Esophagus squamous epithelium (tissue), 4 donors: ENCODE measurements around the gene CHN2.

ENCODE experiments used
- CTCF ChIP-seq, 6 experiments: fragments of 450-650 bp in 4 of 6; fragments of 200-600 bp in 2 of 6; sonication (generic) in 2 of 6; IDR thresholded peaks; one replicate each; pipeline ENCODE4 v1.5.1; 2016 to 2019; ENCODE audit warnings: antibody characterized with exemption in 6 of 6, mild to moderate bottlenecking in 4 of 6, moderate library complexity in 4 of 6
- POLR2A ChIP-seq, 4 donors: fragments of 450-650 bp; IDR thresholded peaks; one replicate each; pipeline ENCODE4 v1.6.1; 2017; ENCODE audit warnings: antibody characterized with exemption in 4 of 4, mild to moderate bottlenecking in 4 of 4, moderate library complexity in 3 of 4

- TF ChIP-seq CTCF (IDR thresholded peaks at IDR 0.05) = no peak
- no peak for TF ChIP-seq POLR2A (IDR thresholded peaks at IDR 0.05)
Observed at GRCh38 chr7:29287366-29287765, 92.8 kb downstream of the CHN2 start.
